KG1 (cell line): ENCODE data around the gene NRXN3.

Source experiments
- DNase-seq: peaks from one replicate; lab custom pipeline; 2025; lab: John Stamatoyannopoulos, UW

Gene NRXN3

GRCh38 chr14:79906994-79907393, 1736.8 kb downstream of the NRXN3 start:
- DNase-seq = no peak

GRCh38 chr14:79910086-79910485, 1739.9 kb downstream of the NRXN3 start:
- DNase-seq = no peak

- DNase-seq = no peak
These were observed 1741.6 kb downstream of the NRXN3 start for GRCh38 chr14:79911744-79912143.

- DNase-seq = no peak
These were observed 1744.4 kb downstream of the NRXN3 start for GRCh38 chr14:79914595-79914994.

- DNase-seq = no peak
These were observed 1745.2 kb downstream of the NRXN3 start for GRCh38 chr14:79915406-79915805.

GRCh38 chr14:79916281-79916680, 1746.1 kb downstream of the NRXN3 start:
- no peak for DNase-seq

- DNase-seq = no peak
These were observed 1746.7 kb downstream of the NRXN3 start for GRCh38 chr14:79916892-79917291.
